Measurements from ENCODE around the gene PTBP2.

DNA sequence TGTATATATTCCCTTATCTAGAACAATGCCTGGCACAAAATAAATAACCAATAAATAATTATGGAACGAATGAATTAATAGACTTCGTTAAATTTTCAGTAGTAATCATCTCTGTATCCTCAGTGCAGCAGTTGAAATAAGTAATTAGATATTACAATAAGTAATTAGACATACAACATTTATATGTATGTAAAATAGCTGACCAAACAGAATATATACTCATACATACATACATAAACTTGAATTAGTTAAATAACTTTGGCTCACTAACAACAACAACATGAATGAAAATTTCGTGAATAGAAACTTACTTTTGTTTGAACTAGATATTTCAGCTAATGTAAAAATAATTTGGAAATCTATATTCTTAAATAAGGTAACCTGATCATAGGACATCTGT, 14.6 kb upstream of the PTBP2 start:
- TF ChIP-seq RAD21 (IDR thresholded peaks at IDR 0.05; ENCODE audit: low read depth) (no peak), POLR2A (IDR thresholded peaks at IDR 0.05; ENCODE audit: borderline replicate concordance, extremely low read depth, insufficient read depth, insufficient read length) (no peak), EZH2phosphoT487 (IDR thresholded peaks at IDR 0.05; ENCODE audit: borderline replicate concordance) (no peak), POLR2AphosphoS5 (IDR thresholded peaks at IDR 0.05; ENCODE audit: low read depth, low read length) (no peak), EZH2 (IDR thresholded peaks at IDR 0.05) (no peak), SP1 (IDR thresholded peaks at IDR 0.05; ENCODE audit: low read depth) (no peak), CEBPB (IDR thresholded peaks at IDR 0.05; ENCODE audit: low read depth) (no peak)
- TF ChIP-seq, protein P1, sequence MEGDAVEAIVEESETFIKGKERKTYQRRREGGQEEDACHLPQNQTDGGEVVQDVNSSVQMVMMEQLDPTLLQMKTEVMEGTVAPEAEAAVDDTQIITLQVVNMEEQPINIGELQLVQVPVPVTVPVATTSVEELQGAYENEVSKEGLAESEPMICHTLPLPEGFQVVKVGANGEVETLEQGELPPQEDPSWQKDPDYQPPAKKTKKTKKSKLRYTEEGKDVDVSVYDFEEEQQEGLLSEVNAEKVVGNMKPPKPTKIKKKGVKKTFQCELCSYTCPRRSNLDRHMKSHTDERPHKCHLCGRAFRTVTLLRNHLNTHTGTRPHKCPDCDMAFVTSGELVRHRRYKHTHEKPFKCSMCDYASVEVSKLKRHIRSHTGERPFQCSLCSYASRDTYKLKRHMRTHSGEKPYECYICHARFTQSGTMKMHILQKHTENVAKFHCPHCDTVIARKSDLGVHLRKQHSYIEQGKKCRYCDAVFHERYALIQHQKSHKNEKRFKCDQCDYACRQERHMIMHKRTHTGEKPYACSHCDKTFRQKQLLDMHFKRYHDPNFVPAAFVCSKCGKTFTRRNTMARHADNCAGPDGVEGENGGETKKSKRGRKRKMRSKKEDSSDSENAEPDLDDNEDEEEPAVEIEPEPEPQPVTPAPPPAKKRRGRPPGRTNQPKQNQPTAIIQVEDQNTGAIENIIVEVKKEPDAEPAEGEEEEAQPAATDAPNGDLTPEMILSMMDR (IDR thresholded peaks at IDR 0.05 in 2 of 3, conservative IDR thresholded peaks at IDR 0.05 in 1 of 3; ENCODE audit: borderline replicate concordance in 1 of 3, insufficient read depth in 1 of 3, low read depth in 2 of 3, low read length in 2 of 3), result no peak
- TF ChIP-seq, protein P2, sequence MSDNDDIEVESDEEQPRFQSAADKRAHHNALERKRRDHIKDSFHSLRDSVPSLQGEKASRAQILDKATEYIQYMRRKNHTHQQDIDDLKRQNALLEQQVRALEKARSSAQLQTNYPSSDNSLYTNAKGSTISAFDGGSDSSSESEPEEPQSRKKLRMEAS (IDR thresholded peaks at IDR 0.05), result no peak
- TF ChIP-seq, protein P3, sequence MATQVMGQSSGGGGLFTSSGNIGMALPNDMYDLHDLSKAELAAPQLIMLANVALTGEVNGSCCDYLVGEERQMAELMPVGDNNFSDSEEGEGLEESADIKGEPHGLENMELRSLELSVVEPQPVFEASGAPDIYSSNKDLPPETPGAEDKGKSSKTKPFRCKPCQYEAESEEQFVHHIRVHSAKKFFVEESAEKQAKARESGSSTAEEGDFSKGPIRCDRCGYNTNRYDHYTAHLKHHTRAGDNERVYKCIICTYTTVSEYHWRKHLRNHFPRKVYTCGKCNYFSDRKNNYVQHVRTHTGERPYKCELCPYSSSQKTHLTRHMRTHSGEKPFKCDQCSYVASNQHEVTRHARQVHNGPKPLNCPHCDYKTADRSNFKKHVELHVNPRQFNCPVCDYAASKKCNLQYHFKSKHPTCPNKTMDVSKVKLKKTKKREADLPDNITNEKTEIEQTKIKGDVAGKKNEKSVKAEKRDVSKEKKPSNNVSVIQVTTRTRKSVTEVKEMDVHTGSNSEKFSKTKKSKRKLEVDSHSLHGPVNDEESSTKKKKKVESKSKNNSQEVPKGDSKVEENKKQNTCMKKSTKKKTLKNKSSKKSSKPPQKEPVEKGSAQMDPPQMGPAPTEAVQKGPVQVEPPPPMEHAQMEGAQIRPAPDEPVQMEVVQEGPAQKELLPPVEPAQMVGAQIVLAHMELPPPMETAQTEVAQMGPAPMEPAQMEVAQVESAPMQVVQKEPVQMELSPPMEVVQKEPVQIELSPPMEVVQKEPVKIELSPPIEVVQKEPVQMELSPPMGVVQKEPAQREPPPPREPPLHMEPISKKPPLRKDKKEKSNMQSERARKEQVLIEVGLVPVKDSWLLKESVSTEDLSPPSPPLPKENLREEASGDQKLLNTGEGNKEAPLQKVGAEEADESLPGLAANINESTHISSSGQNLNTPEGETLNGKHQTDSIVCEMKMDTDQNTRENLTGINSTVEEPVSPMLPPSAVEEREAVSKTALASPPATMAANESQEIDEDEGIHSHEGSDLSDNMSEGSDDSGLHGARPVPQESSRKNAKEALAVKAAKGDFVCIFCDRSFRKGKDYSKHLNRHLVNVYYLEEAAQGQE (IDR thresholded peaks at IDR 0.05; ENCODE audit: low read depth), result no peak
- TF ChIP-seq, protein P4, sequence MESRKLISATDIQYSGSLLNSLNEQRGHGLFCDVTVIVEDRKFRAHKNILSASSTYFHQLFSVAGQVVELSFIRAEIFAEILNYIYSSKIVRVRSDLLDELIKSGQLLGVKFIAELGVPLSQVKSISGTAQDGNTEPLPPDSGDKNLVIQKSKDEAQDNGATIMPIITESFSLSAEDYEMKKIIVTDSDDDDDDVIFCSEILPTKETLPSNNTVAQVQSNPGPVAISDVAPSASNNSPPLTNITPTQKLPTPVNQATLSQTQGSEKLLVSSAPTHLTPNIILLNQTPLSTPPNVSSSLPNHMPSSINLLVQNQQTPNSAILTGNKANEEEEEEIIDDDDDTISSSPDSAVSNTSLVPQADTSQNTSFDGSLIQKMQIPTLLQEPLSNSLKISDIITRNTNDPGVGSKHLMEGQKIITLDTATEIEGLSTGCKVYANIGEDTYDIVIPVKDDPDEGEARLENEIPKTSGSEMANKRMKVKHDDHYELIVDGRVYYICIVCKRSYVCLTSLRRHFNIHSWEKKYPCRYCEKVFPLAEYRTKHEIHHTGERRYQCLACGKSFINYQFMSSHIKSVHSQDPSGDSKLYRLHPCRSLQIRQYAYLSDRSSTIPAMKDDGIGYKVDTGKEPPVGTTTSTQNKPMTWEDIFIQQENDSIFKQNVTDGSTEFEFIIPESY (IDR thresholded peaks at IDR 0.05; ENCODE audit: extremely low read depth, insufficient replicate concordance, low read length), result no peak

All from HCT116 (cell line).